Inflammatory macrophage treated with lipopolysaccharide for 1 hour (primary cell): Measurements from ENCODE around the gene RASA2.
"Not testable (repeated sequence)": the region's sequence is repeated elsewhere in the genome, so short reads cannot be mapped to it uniquely, and the experiment has no call there.

Source experiments
- DNase-seq, 2 donors: peaks; one replicate each; pipeline ENCODE4 v3.0.0-alpha.2; 2020 to 2022

The RASA2 gene

GRCh38 chr3:141499965-141500364, 13.1 kb downstream of the RASA2 start:
- no peak for DNase-seq

GRCh38 chr3:141500397-141500796, 13.6 kb downstream of the RASA2 start:
- DNase-seq: no peak

- no peak for DNase-seq
These were observed 18.3 kb downstream of the RASA2 start for GRCh38 chr3:141505166-141505565.

- no peak for DNase-seq
These were observed 19.2 kb downstream of the RASA2 start for GRCh38 chr3:141506071-141506470.

GRCh38 chr3:141507392-141508066, 20.7 kb downstream of the RASA2 start:
- DNase-seq: no peak

GRCh38 chr3:141508067-141508436, 21.2 kb downstream of the RASA2 start:
- no peak for DNase-seq

DNA sequence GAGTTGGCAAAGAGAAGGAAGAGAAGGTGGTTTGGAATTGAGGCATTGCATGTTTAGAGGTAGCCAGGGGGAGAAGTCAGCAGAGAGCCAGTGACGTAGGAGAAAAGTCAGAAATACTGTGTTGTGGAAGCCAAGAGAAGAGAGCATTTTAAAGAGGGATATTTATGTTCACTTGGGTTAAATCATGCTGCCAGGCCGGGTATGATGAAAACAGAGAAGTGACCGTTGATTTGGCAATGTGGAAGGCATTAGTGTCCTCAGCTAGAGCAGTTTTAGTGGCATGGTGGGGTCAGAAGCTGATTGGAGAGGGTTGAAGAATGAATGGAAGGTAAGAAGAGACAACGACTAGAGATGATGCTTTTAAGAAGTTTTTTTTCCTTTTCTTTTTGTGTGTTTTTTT, 24.5 kb downstream of the RASA2 start:
- DNase-seq: peak; percentile 24 to 46

DNA sequence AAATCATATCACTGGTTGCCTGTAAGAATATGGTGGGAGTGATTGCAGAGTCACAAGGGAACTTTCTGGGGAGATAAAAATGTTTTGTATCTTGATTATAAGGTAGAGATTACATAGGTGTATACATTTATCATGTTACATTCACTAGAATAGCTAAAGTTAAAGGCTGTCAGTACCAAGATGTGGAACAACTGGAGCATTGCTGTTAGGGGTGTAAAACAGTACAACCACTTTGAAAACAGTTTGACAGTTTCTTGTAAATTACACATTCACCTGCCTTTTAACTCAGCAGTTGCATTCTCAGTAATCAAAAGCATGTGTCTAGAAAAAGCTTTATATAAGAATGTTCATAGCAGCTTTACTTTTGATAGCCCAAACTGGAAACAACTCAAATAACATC, 27.6 kb downstream of the RASA2 start:
- no peak for DNase-seq

GRCh38 chr3:141519587-141519986, 32.8 kb downstream of the RASA2 start:
- DNase-seq: no peak

DNA sequence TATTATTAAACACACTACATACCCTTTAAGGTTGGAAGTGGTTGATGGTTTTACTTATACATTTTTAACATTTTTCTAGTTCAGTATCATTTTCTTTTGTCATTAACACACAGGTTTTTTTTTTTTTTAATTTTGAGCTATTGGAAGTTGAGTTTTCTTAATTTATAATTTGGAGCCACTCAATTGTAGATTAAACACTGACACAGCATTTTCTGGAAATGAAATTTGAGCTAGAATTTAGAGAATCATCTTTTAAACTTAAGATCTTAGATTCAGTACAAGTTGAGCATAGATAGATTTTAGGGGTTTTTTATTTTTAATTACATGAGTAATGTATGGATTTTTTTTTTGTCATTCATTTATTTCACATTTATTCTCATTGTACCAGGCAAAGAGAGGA, 35.0 kb downstream of the RASA2 start:
- DNase-seq: no peak

DNA sequence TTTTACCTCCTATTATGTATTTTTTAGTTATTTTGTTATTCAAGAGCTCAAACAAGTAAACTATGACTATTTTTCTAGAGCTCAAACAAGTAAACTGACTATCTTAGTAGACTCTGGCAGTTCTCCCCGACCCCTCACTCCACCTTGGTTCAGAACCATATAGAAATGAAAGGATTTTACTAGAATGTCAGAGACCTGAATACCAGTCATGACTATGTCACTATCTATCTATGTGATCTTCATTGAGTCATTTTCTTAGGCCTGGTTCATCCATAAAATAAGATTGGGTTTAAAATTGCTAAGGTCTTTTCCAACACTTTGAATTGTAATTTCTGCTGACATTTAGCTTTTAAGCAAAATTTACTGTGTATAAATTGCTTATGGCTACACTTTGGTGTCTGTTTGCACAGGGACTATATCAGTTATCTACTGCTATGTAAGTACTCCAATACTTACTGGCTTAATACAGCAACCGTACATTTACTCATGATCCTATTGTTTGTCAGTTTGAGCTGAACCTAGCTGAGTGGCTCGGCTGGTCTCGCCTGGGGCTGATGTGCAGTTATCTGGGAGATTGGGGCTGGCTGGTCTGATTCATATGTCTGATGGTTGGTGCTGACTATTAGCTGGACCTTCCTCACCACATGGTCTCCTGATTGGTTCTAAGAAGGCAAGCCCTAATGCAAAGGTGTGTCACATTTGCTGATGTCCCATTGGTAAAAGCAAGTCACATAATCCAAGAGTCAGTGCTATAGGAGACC, 37.0 kb downstream of the RASA2 start:
- no peak for DNase-seq

GRCh38 chr3:141524988-141525387, 38.2 kb downstream of the RASA2 start:
- DNase-seq: no peak

DNA sequence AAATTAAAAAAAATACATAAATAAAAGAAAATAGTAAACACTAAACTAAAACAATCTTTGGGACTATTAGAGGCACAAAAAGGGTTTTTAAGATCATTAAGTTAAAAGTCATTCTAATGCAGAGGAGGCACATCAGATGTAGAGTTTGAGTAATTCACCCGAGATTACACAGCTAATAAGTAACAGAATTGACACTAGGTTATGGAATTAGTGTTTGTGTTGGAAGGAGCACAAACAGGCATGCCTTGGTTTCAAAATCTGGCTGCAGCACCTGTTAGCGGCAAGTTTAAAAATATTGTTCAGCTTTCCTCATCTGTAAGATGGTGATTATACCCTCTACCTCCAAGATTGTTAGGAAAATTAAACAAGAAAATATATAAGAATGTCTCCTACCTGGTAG, 39.0 kb downstream of the RASA2 start:
- DNase-seq: no peak

- DNase-seq: no peak
These were observed 39.9 kb downstream of the RASA2 start for GRCh38 chr3:141526709-141527108.

GRCh38 chr3:141528800-141529199, 42.0 kb downstream of the RASA2 start:
- peak in 1 of 2 donors; percentile 37 for DNase-seq

DNA sequence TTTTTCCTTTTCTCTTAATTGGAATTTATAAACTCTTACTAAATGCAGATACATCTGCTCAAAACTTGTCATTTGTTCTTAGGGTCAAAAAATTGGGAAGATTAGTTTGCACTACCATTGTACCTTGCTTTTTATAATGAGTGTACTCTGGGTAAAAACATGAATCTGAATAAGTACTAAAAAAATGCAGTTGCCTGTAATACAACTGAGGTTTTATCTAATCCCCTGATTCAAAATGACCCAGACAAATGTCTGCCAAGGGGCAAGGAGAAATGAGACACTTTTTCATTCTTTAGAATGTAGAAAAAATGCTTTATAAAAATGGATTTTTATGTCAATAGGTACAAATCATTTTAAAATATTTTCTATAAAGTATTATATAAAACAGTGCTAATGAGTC, 42.4 kb downstream of the RASA2 start:
- no peak for DNase-seq

DNA sequence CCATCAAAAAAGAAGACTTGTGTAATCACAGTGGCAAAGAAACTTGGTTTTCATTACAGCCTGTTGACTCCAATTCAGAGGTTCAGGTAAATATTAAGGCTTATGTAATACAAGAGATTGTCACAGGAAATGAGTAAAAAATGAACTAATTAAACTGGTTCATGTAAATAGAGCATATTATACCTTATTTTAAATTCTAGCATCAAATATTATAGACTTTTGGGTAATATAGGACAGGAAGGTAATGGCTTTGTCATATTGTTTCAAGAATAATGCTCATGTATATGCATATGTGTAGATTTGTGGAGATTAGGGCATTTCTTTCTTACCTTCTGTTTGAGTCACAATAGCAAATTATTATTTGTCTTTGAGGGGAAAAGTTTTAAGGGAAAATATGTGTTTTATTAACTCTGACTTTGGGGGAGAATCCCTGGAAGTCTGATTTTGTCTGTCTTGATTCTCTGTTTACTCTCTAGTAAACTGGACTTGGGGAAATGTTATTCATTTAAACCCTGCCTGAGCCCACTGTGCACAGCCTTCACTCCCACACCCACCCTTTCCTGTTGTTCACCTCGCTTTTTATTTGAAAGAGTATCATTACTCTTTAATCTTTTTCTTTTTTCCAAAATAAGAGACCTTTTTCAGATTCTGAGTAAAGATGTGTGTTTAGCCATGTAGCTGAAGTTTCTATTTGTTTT, 43.0 kb downstream of the RASA2 start:
- DNase-seq: no peak

DNA sequence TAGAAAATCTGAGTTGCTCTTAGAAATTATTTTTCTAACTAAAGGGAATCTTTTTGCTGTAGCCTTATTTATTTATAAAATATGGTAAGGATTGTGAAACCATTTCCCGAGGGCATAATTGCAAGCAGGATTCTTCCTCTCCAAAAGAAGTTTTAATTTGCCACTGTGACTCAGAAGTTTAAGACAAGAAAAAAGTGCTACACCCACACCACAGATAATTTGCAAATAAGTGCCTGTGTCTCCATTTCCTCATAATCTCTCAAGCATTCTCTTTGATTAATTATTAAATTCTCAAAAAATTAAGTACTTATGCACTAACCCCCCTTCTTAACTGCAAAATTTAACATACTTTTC, 43.6 kb downstream of the RASA2 start:
- DNase-seq: peak; percentile 66 to 69

DNA sequence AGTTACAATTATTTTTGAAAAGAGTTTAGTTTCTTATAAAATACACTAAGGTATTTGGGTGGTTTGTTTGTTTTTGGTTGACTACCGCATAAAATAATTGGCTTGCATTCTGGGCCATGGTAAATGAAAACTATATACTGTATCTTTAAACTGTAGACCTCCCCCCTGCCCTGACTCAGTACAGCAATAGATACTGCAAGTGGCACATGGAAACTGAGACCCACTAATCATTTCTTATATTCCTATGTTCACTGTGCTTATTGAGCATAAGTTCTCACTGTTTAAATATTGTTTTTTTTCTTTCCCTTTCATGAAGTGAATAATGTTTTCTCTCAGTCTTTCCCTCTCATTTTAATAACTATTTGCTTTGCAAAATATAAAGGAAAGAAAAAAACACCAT, 45.8 kb downstream of the RASA2 start:
- DNase-seq: no peak

- DNase-seq: not testable (repeated sequence)
These were observed 49.2 kb downstream of the RASA2 start for GRCh38 chr3:141536017-141536416.

GRCh38 chr3:141537856-141538255, 51.0 kb downstream of the RASA2 start:
- no peak for DNase-seq

DNA sequence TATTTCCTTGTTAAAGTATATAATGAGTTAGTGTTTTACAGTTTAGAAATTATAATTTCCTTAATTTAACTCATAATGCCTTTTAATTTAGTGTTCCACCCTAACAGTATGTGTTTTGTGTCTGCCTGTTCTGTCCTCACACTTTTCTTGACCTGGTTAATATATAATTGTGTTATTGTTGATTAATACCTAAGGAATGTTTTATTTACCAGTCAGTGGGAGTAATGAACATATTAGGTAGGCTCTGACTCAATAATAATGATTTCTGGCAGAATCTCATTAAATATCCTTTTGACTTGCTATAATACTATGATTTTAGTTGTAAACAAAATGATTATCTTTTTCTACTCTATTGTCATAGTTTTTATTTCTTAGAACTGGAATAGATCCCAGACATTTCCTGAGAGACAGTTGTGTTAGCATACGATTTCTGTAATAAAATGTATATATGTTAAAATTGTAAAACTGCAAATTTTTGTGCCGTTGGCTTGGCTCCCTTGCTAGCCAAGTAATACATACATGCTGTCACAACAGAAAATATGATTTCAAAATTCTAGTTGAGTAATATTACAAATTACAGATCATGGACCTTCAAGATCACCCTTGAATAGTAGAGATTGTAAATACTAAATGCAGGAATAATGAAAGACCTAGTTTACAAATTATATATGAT, 51.9 kb downstream of the RASA2 start:
- DNase-seq: peak; percentile 28 to 64

- peak; percentile 40 to 41 for DNase-seq
These were observed 52.8 kb downstream of the RASA2 start for GRCh38 chr3:141539431-141540187.
